DND-41 (cell line): ENCODE results near the gene PRSS56.
"Not testable (repeated sequence)": the region's sequence is repeated elsewhere in the genome, so short reads cannot be mapped to it uniquely, and the experiment has no call there.

Experiments
- EZH2 ChIP-seq: IDR thresholded peaks from 3 replicates; pipeline ENCODE4 v1.6.1; 2012; ENCODE audit warnings: borderline replicate concordance, low read depth, mild to moderate bottlenecking, moderate library complexity, low read length, inconsistent platforms; ENCODE audit not compliant: severe bottlenecking
- TF ChIP-seq, protein P1 (sequence below): IDR thresholded peaks from 2 replicates; pipeline ENCODE4 v1.5.1; 2012; ENCODE audit warnings: borderline replicate concordance, low read length, moderate library complexity, mild to moderate bottlenecking; ENCODE audit not compliant: poor library complexity, severe bottlenecking; ENCODE audit errors: extremely low read depth

DNA sequence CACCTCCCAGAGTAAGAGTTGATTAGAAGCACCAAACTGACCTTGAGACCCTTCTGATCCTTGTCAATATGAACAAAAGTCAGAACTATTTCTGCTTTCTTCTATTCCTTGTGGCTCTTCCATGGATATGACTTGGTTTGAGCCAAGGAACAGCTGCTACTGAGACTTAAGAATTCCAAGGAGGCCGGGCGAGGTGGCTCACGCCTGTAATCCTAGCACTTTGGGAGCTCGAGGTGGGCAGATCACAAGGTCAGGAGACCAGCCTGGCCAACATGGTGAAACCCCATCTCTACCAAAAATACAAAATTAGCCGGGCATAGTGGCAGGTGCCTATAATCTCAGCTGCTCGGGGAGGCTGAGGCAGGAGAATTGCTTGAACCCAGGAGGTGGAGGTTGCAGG is 50.3 kb downstream of the PRSS56 start:
- TF ChIP-seq, protein P1, sequence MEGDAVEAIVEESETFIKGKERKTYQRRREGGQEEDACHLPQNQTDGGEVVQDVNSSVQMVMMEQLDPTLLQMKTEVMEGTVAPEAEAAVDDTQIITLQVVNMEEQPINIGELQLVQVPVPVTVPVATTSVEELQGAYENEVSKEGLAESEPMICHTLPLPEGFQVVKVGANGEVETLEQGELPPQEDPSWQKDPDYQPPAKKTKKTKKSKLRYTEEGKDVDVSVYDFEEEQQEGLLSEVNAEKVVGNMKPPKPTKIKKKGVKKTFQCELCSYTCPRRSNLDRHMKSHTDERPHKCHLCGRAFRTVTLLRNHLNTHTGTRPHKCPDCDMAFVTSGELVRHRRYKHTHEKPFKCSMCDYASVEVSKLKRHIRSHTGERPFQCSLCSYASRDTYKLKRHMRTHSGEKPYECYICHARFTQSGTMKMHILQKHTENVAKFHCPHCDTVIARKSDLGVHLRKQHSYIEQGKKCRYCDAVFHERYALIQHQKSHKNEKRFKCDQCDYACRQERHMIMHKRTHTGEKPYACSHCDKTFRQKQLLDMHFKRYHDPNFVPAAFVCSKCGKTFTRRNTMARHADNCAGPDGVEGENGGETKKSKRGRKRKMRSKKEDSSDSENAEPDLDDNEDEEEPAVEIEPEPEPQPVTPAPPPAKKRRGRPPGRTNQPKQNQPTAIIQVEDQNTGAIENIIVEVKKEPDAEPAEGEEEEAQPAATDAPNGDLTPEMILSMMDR, result not testable (repeated sequence)
- TF ChIP-seq EZH2, result not testable (repeated sequence)
